ENCODE data around the gene CPNE1. TPM values are rescaled to one million over a fixed set of nuclear protein-coding genes. Genes with fewer than 3 reads are reported as not detected.
"Not testable (repeated sequence)": the region's sequence is repeated elsewhere in the genome, so short reads cannot be mapped to it uniquely, and the experiment has no call there.

Gene CPNE1
- polyA plus RNA-seq, 4 donors: 170 to 221 (median 198) TPM

DNA sequence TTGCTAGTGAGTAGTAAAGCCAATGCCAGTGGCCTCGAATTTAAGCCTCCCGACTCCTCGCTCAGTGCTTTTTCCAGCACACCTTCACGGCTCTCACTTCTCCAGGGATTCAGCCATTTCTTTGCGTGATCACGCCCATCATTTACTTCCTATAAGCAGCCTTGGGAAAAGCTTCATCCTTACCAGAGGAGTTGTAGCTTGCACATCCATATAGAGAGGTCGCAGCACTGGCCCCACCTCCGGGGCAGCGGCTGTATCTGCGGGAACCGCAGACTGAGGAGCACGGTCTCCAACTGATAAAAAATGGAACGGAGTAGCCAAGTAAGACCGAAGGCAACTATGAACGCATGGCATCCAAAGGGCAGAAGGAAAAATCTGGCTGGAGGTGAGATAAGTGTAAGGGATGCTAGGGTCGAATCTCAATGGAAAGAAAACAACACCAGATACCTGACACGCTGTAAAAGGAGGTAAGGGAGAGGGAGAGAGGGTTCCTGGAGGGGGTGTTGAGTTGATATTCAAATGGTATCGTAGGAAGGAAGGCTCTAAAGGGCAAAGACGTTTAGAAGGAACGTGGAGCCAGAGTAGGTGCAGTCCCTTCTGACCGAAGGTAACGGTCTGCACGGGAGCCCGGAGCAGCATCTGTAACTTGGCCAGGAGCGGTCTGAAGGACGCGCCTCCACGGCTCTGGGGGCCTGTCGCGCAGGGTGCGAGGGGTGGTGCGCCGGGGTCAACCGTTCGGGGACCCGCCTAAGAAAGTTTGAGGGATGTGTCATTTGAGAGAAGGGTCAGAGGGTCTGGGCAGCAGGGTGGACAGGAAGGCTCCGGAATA is 33.8 kb upstream of the CPNE1 start:
- DNase-seq (ENCODE audit: low read depth in 4 of 4, low spot score in 2 of 4): peak in 1 of 4 donors; percentile 10

DNA sequence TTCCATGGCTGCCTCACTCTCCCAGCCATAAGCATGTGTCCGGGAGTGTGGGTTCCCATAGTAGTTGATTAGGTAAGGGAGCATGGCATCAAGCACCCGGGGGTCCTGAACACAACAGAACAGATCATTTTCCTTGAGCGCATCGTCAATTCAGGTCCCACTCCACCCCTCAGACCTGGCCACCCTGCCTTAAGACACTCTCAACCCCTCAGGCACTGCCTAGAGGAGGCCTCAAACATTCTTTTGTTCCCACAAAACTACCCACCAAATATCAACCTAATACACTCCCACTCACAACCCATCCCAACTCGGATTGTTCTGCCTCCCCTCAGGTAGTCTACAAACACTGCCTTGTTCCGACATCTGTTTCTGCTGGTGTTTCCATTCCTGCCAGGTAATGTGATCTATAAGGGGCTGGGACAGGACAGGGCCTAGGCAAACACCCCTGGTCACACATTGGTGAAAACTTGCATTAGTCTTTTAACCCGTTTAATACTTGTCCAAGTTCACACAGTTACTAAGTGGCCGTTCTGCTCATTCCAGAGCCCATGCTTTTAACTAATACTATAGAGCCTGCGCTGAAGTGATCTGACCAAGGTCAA is 33.1 kb upstream of the CPNE1 start:
- no peak for DNase-seq (ENCODE audit: low read depth in 4 of 4, low spot score in 2 of 4)

DNA sequence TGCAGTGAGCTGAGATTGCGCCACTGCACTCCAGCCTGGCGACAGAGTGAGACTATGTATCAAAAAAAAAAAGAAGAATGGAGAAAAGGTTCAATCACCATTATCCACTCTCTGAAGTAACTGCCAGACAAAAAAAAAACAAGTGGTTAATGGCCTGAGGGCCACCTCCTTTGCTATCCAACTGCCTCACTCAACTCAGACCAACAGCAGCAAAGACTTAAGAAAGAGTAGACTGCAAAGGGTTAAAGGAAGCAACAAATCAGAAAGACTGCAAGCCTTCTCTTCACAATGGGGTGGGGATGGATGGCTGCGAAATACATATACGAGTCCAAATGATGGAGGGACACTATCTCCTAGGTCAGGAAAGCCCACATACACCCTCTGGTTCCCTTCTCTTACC is 31.3 kb upstream of the CPNE1 start:
- DNase-seq (ENCODE audit: low read depth in 4 of 4, low spot score in 2 of 4): no peak

DNA sequence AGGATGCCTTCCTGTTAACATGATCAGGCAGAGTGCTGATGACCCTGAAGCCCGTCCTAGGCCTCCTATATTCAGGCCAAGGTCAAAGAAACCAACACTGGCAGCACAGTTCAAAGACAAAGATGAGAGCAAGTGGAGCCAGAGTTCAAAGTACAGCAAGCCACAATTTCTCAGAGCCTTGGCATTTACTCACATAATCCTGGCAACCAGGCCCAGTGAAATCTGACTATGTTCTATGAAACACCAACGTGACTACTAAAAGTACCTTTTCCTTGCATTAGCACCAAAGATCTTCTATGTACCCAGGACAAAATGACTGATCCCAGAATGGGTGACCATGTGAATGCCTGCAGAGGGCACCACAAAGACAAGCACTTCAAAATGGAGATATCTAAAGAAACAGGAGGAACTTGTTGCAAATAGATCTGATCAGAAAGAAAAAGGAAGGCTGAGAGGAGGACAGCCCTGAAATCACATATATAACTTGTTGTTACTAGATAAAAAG is 30.6 kb upstream of the CPNE1 start:
- DNase-seq (ENCODE audit: low read depth in 4 of 4, low spot score in 2 of 4): no peak

DNA sequence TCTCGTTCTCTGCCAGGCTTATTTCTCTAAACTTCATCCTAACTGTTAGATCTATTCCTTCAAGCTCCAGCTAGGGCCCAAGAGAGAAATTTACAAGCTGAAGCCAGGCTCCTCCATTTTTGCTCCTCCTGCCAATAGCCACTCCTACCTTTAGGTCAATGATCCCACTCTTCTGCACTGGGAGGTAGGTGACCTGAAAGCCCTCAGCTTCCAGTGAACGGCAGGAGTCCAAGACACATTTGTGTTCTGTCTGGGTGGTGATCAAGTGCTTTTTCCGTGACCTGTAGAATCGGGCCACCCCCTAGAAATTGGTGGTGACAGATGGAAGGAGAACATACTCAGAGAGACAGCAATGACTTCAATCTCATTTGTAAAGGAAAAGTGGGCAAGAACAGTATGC is 25.6 kb upstream of the CPNE1 start:
- no peak for DNase-seq (ENCODE audit: low read depth in 4 of 4, low spot score in 2 of 4)

DNA sequence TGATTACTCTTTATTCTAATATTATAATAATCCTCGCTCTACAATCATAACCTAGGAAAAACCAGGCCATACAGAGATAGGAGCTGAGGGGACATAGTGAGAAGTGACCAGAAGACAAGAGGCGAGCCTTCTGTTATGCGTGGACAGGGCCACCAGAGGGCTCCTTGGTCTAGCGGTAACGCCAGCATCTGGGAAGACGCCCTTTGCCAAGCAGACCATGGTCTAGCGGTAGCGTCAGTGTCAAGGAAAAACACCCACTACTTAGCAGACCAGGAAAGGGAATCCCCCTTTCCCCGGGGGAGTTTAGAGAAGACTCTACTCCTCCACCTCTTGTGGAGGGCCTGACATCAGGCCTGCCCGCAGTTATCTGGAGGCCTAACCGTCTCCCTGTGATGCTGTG is 22.2 kb upstream of the CPNE1 start:
- not testable (repeated sequence) for DNase-seq (ENCODE audit: low read depth in 4 of 4, low spot score in 2 of 4)

DNA sequence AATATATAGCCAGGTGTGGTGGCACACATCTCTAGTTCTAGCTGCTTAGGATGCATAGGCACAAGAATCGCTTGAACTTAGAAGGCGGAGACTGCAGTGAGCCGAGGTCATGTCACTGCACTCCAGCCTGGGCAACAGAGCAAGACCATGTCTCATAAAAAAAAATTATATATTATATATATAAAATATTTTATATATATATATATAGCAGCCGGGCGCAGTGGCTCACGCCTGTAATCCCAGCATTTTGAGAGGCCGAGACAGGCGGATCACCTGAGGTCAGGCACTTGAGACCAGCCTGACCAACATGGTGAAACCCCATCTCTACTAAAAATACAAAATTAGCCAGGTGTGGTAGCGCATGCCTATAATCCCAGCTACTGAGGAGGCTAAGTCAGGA is 20.7 kb upstream of the CPNE1 start:
- DNase-seq (ENCODE audit: low read depth in 4 of 4, low spot score in 2 of 4): not testable (repeated sequence)

DNA sequence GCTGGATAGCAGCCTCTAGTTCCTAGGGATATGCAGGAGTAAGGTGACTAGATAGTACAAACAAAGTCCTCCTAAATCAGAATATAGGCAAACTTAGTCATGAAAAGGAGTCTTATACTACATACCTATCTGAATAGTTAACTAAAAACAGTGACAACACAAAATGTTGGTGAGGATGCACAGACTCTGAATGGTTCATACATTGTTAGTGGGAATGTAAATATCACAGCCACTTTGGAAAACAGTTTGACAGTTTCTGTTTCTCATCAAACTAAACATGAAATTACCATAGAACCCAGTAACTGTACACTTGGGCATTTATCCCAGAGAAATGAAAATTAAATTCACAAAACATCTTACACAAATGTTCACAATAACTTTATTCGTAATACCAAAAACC is 17.3 kb upstream of the CPNE1 start:
- no peak for DNase-seq (ENCODE audit: low read depth in 4 of 4, low spot score in 2 of 4)

DNA sequence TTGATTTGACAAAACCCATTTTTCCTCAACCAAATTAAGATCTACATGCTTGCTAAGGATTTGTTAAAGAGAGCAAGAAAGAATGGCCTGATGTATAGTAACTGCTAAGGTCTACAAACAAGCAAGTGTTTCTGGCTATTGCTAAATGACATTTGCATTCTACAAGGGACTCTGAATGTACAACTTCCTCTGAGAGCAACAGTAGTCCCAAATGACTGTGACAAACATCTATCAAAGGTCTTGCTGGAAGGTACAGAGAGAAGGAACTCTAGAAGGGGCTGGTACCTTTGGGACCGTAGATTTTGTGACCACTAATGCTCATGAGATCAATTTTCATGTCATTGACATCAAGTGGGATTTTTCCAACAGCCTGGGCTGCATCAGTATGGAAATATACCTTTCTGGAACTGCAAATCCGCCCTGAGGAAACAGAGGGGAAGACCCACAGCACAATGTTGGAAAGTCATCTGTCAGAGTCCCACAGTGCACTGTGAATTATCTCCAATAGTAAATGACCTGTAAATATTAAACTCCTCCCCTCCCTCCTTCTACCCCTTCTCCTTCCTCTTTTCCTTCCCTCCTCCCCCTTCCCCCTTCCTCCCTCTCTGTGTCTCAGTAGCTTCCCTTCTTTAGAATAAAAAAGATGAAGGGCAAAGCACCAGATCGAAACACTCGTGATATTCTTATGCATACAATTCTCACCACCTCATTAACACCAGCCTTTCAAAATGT is 15.9 kb upstream of the CPNE1 start:
- DNase-seq (ENCODE audit: low read depth in 4 of 4, low spot score in 2 of 4): no peak

DNA sequence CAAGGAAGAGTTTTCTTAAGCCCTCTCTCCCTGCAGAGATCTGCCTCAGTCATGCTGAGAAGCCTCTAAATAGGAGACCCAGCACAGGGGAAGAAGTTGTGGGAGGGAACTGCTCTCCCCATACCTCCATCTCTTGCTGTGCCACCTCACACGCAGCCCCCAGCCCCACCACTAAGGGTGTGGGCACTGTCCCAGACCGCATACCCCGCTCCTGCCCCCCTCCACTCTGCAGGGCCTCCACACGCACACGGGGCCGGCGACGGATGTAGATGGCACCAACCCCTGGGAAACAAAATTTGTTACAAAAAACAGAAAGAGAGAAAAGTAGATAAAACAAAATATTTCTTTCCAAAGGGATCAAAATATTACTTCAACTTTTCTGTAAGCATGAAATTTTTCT is 10.2 kb upstream of the CPNE1 start:
- no peak for DNase-seq (ENCODE audit: low read depth in 4 of 4, low spot score in 2 of 4)

DNA sequence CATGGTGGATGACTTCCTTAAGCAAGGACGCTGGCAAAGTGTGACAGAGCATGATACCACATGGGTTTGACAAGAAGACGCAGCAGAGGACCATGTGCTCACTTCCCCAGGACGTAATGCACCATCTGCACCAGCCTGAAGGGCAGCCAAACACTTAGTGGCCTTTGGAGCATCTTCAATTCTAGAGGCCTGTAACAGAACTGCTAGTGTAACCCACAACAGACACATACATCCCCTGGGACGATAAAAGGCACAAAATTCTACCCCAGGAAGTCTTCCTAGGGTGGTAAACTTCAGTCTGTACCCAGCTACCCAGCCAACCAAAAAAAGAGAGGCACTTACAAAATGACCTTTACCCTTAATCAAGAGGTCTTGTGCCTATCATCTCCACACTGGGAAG is 9.2 kb upstream of the CPNE1 start:
- DNase-seq (ENCODE audit: low read depth in 4 of 4, low spot score in 2 of 4): no peak

DNA sequence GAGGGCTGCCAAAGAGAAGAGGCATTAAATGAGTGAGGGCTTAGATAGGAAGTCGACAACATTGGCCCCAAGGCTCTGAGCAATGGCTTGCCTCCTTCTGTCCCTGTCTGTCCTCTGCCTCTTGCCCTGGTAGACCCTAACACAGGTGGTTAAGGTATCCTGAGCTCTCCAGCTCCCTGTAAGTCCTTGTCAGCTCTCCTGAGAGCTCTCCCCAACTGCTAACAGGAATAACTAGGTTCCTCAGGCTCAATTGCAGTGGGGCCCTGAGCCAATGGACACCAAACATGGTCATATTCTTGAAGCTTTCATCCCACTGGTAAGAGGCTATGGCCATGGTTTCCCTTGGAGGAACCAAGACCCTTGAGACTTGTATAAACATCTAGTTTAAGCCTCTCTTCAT is 5.0 kb upstream of the CPNE1 start:
- no peak for DNase-seq (ENCODE audit: low read depth in 4 of 4, low spot score in 2 of 4)

DNA sequence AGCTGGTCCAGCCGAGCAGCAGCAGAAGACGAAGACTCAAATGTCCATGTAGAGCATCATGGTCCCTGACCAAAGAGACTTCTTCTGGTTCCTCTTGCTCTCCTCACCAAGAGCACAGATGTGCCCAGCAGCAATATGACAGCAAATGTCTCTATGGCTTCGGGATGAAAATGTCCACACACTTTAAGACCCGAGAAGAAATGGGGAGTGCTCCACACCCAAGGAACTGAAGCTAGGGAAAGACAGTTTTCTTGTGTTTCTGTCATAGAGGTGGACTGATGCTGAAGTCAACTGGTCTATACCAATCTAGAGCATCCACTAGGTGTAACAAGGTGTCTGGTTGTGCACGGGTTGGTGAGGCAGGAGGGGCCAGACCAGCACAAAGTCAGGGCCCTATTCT is 4.5 kb upstream of the CPNE1 start:
- DNase-seq (ENCODE audit: low read depth in 4 of 4, low spot score in 2 of 4): no peak

DNA sequence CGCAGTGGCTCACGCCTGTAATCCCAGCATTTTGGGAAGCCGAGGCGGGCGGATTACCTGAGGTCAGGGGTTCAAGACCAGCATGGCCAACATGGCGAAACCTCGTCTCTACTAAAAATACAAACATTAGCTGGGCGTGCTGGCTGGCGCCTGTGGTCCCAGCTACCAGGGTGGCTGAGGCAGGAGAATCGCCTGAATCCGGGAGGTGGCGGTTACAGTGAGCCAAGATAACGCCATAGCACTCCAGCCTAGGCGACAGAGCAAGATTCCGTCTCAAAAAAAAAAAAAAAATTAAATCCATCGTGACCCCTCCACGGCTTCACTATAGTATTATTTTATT is 1.2 kb upstream of the CPNE1 start:
- no peak for DNase-seq (ENCODE audit: low read depth in 4 of 4, low spot score in 2 of 4)

DNA sequence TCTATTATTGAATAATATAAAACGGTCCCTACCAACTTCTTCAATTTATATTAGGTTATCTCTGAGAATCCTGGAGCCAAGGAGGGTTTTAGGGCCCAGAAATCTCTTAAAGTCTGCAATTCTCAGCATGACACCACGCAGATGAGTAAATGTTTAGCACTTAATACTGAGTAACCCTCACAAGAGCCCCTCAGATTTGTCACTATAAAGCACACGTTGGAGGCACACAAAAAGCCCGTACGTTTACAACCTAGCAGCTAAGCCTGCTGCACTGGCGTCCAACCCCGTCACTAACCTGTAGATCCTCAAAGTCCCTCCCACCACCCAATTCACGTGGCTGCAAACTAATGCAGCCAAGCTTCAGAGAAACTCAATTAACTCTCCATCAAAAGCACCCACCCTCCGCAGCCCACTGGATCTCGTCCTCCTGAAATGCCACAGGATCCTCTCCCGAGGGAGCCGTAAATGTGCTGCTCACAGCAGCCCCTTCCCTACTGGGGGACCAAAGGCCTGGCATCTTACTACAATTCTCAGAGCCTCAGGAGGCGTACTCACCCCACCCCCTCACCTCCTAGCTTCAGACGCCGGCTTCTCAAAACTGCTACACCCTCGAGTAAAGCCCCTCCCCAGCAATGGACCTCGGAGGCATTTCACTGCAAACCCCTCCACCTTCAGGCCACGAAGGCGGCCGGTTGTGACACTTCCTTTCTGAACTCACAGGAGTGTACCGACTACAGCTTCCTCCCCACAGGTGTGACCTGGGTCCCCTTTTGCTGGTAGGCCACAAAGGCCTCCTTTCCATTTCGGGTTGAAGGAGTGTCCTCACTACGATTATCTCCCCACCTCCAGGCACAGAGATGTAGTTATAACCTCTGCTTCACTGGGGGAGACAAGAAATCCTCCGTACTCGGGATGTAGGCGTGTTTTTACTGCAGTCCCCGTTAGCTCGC is 909 bp downstream of the CPNE1 start:
- peak; percentile 49 to 84 (median 51) for DNase-seq (ENCODE audit: low read depth in 4 of 4, low spot score in 2 of 4)

DNA sequence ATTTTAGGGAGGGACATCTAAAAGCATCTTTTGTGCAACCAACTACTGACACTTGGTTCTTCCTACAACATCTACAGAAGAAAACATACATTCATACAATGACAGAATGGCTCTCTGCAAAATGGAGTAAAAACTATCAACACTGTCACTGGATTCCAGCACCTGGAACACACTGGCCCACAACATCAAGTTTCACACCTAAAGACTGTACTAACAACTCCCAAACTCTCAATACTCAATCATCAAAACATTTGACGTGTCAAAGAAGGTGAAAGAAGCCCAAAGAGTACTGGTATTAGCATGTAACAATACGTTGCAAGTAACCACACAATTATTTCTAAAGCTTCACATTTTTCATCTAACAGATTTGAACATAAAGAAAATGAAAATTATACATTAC is 2.1 kb downstream of the CPNE1 start:
- no peak for DNase-seq (ENCODE audit: low read depth in 4 of 4, low spot score in 2 of 4)

DNA sequence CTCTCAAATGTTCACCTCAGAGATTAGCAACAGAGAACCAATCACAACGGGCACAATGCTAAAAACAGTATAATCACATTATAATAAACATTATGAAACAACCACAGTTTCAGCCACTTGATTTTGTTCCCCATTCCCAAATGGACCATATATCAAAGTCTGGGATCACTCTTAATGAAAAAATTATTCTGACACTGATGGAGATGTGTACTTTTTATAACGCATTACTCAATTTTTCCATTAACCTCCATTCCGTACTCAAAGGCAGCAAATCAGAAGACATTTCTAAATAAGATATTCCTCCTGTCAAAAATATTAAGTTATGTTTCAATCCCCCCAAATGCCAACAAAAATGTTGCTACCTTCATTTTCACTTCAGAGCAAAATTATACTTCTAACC is 2.8 kb downstream of the CPNE1 start:
- DNase-seq (ENCODE audit: low read depth in 4 of 4, low spot score in 2 of 4): no peak

DNA sequence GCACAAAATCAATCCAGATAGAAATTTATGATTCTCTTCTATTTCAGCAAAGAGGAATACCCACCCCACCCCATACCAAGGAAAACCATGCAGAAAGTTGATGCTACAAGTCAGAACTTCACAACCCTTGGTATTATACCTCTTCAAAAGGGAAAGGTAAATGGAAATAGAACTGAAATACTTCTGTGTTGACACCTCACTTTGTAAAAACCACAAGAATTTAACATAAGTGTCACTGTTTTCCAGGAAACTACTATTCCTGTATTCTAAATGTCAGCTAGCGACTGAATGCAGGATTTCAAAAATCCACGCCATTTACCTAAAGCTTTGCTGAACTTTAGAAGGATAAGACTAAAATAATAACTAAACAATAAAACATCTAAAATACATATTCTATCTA is 3.6 kb downstream of the CPNE1 start:
- no peak for DNase-seq (ENCODE audit: low read depth in 4 of 4, low spot score in 2 of 4)

DNA sequence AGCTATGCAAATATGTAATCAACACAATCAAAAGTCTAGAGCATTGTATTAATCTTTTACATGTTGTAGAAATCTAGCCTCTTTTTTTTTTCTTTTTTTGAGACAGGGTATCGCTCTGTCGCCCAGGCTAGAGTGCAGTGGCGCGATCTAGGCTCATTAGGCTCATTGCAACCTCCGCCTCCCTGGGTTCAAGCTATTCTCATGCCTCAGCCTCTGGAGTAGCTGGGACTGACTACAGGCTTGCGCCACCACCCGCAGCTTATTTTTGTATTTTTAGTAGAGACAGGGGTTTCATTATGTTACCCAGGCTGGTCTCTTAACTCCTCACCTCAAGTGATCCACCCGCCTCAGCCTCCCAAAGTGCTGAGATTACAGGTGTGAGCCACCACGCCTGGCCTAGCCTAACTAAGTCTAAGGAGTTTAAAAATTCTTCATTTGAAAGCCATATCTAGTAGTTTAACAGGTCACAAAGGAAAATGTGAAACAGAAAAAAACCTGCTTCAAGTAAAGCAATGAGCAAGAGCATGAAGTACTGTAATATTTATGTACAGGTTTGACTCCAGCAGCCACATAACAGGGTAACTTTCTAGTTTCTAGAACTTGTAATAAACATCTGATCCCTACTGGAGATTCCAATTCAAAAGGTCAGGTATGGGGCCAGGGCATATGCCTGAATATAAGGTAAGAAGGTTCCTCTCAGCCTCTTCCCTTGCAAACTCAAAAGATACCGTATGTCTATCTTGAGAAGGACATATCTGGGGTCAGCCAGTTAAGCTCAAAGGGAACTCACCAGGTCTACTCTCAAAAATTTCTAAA is 4.4 kb downstream of the CPNE1 start:
- no peak for DNase-seq (ENCODE audit: low read depth in 4 of 4, low spot score in 2 of 4)

DNA sequence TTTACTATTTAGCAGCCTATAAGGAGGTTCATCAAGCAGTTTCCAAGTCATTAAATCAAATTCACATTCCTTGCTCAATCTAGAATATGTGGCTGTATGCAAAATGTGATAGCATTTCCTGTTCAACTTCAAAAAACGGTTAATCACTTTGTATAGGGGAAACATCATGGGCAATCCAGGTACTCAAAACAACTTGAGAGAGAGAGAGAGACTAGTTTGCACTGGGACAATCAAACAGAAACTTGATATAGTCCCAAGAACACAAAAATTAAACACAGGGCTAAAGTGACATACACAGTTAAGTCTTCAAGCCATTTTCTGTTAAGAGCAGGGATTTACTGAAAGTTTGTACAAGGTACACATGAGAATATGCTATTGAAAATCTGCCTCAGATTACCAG is 7.4 kb downstream of the CPNE1 start:
- DNase-seq (ENCODE audit: low read depth in 4 of 4, low spot score in 2 of 4): no peak
